SK-N-SH (cell line): ENCODE data around the gene EFCAB14. TPM values are rescaled to one million over a fixed set of nuclear protein-coding genes. Genes with fewer than 3 reads are reported as not detected.

Experiments used
- CTCF ChIA-PET: fragments of 300-600, 350-600 bp; formaldehyde crosslinking; extraction: SDS; loops from one replicate; lab custom pipeline; 2021; lab: Yijun Ruan, JAX
- POLR2A ChIA-PET: fragments of 350-600 bp; sonication (Branson Sonifier 250); formaldehyde crosslinking; extraction: SDS; loops from one replicate; lab custom pipeline; 2020; ENCODE audit warnings: antibody characterized with exemption, inconsistent platforms; lab: Yijun Ruan, JAX
- DNase-seq: peaks from one replicate; pipeline ENCODE4 v3.0.0; 2012
- H2AFZ ChIP-seq: fragments of 200-600 bp; sonication (generic); 2 replicates; pipeline ENCODE4 v1.8.1; 2016; ENCODE audit warnings: antibody characterized with exemption, mild to moderate bottlenecking, low read depth
- H3F3A ChIP-seq: fragments of 200-600 bp; sonication (generic); replicated peaks from 2 replicates; pipeline ENCODE3; 2016; ENCODE audit warnings: antibody characterized with exemption, mild to moderate bottlenecking; ENCODE audit not compliant: insufficient read depth
- H3K27ac ChIP-seq, 2 experiments: fragments of 200-500 bp in 1 of 2; fragments of 200-600 bp in 1 of 2; sonication (Bioruptor generic) in 1 of 2; sonication (generic), shearing (Covaris generic) in 1 of 2; 2 replicates each; pipeline versions ENCODE4 v1.5.1 to v1.6.1; 2014 to 2016; ENCODE audit warnings: low read depth in 2 of 2, inconsistent platforms in 1 of 2, low read length in 1 of 2, mild to moderate bottlenecking in 1 of 2, mixed read lengths in 1 of 2
- H3K27me3 ChIP-seq: fragments of 200-600 bp; sonication (generic), shearing (Covaris generic); 2 replicates; pipeline ENCODE4 v1.6.1; 2016; ENCODE audit warnings: mixed run types; ENCODE audit not compliant: insufficient read depth
- H3K36me3 ChIP-seq, 2 experiments: fragments of 200-500 bp in 1 of 2; fragments of 200-600 bp in 1 of 2; sonication (Bioruptor generic) in 1 of 2; sonication (generic) in 1 of 2; replicated peaks in 1 of 2; 2 replicates each; pipeline versions ENCODE3 to v1.5.1; 2014 to 2016; ENCODE audit warnings: low read length in 1 of 2, mild to moderate bottlenecking in 1 of 2; ENCODE audit not compliant: insufficient read depth in 2 of 2, control insufficient read depth in 1 of 2
- H3K4me1 ChIP-seq, 2 experiments: fragments of 200-500 bp in 1 of 2; fragments of 200-600 bp in 1 of 2; sonication (Bioruptor generic) in 1 of 2; sonication (generic), shearing (Covaris generic) in 1 of 2; 2 replicates each; pipeline versions ENCODE4 v1.5.1 to v1.6.1; 2014 to 2016; ENCODE audit warnings: low read depth in 1 of 2, low read length in 1 of 2, mixed run types in 1 of 2; ENCODE audit not compliant: insufficient read depth in 2 of 2, control insufficient read depth in 1 of 2
- H3K4me2 ChIP-seq: fragments of 200-600 bp; sonication (generic), shearing (Covaris generic); 2 replicates; pipeline ENCODE4 v1.6.1; 2017; ENCODE audit warnings: mixed run types
- H3K4me3 ChIP-seq, 2 experiments: fragments of 200-500 bp in 1 of 2; fragments of 200-600 bp in 1 of 2; sonication (Bioruptor generic) in 1 of 2; sonication (generic), shearing (Covaris generic) in 1 of 2; 2 replicates each; pipeline versions ENCODE4 v1.5.1 to v1.8.1; 2014 to 2016; ENCODE audit warnings: low read depth in 2 of 2, inconsistent platforms in 1 of 2, low read length in 1 of 2, mild to moderate bottlenecking in 1 of 2, mixed read lengths in 1 of 2, moderate library complexity in 1 of 2
- H3K79me2 ChIP-seq: fragments of 200-600 bp; sonication (generic); 2 replicates; pipeline ENCODE4 v1.8.1; 2017; ENCODE audit warnings: mild to moderate bottlenecking; ENCODE audit not compliant: insufficient read depth
- H3K9ac ChIP-seq: fragments of 200-600 bp; sonication (generic); 2 replicates; pipeline ENCODE4 v1.6.1; 2017; ENCODE audit warnings: mixed run types
- H3K9me2 ChIP-seq: fragments of 200-600 bp; sonication (generic); 2 replicates; pipeline ENCODE4 v1.6.1; 2017; ENCODE audit warnings: mixed run types
- H3K9me3 ChIP-seq: fragments of 200-600 bp; sonication (generic); 2 replicates; pipeline ENCODE4 v1.6.1; 2017; ENCODE audit warnings: mixed run types, mild to moderate bottlenecking, moderate library complexity
- H4K20me1 ChIP-seq: fragments of 200-600 bp; sonication (generic); 2 replicates; pipeline ENCODE4 v1.6.1; 2017; ENCODE audit warnings: mild to moderate bottlenecking, mixed run types; ENCODE audit not compliant: insufficient read depth
- ELF1 ChIP-seq: IDR thresholded peaks from 2 replicates; pipeline ENCODE4 v1.4.0; 2012
- EP300 ChIP-seq, 2 experiments: IDR thresholded peaks; 2 replicates each; pipeline versions ENCODE4 v1.4.0 to v1.6.1; 2012; ENCODE audit warnings: borderline replicate concordance in 1 of 2, low read depth in 1 of 2, low read length in 1 of 2
- FOXJ3 ChIP-seq: sonication (generic); formaldehyde crosslinking; IDR thresholded peaks from 2 replicates; pipeline ENCODE4 v1.5.1; 2020; ENCODE audit warnings: mild to moderate bottlenecking, missing genetic modification reagents
- JUND ChIP-seq: IDR thresholded peaks from 2 replicates; pipeline ENCODE4 v1.4.0; 2012
- MEF2A ChIP-seq: IDR thresholded peaks from 2 replicates; pipeline ENCODE4 v1.4.0; 2012; ENCODE audit warnings: low read depth, borderline replicate concordance
- NFIC ChIP-seq: IDR thresholded peaks from 2 replicates; pipeline ENCODE4 v1.4.0; 2012; ENCODE audit warnings: borderline replicate concordance
- NRF1 ChIP-seq: IDR thresholded peaks from 2 replicates; pipeline ENCODE4 v1.6.1; 2012; ENCODE audit warnings: low read depth, mild to moderate bottlenecking, low read length
- POLR2AphosphoS5 ChIP-seq: IDR thresholded peaks from 2 replicates; pipeline ENCODE4 v1.6.1; 2012; ENCODE audit warnings: low read depth, low read length
- RAD21 ChIP-seq: IDR thresholded peaks from 2 replicates; pipeline ENCODE4 v1.6.1; 2012; ENCODE audit warnings: mild to moderate bottlenecking, low read length
- TAF1 ChIP-seq: IDR thresholded peaks from 2 replicates; pipeline ENCODE4 v1.6.1; 2012; ENCODE audit warnings: low read depth, mild to moderate bottlenecking, low read length, moderate library complexity, borderline replicate concordance
- WGBS: methylation state at CpG from one replicate; pipeline ENCODE4 v1.1.6; 2017; ENCODE audit warnings: low lambda C conversion rate; 5-methylcytosine and 5-hydroxymethylcytosine counted together
- polyA plus RNA-seq, 3 experiments: library from polyadenylated mRNA; depleted of rRNA; stranded (reverse); fragments of >200 nt; gene quantifications; 2 replicates each; pipeline ENCODE4 v1.2.3, GENCODE V29; 2012
- TF ChIP-seq, protein P1 (sequence below): IDR thresholded peaks from 2 replicates; pipeline ENCODE4 v1.4.0; 2012; ENCODE audit warnings: low read depth
- TF ChIP-seq, protein P2 (sequence below): fragments of 200-600 bp; sonication (generic); IDR thresholded peaks from 2 replicates; pipeline ENCODE4 v1.6.1; 2017; ENCODE audit warnings: antibody characterized with exemption, mild to moderate bottlenecking, moderate library complexity
- TF ChIP-seq, protein P3 (sequence below): fragments of 150-350 bp; IDR thresholded peaks from 2 replicates; pipeline ENCODE4 v1.6.1; 2017; ENCODE audit warnings: antibody characterized with exemption, low read length, low read depth, borderline replicate concordance
- TF ChIP-seq, protein P4 (sequence below): IDR thresholded peaks from 2 replicates; pipeline ENCODE4 v1.6.1; 2012; ENCODE audit warnings: mild to moderate bottlenecking, low read depth, low read length, moderate library complexity
- TF ChIP-seq, protein P5 (sequence below): fragments of 150-350 bp; IDR thresholded peaks from 2 replicates; pipeline ENCODE4 v1.6.1; 2016; ENCODE audit warnings: mild to moderate bottlenecking, low read depth, low read length

Gene EFCAB14
- polyA plus RNA-seq, 1 of the 3 experiments (the other 2 are of a cell fraction), result 13.6 TPM

DNA sequence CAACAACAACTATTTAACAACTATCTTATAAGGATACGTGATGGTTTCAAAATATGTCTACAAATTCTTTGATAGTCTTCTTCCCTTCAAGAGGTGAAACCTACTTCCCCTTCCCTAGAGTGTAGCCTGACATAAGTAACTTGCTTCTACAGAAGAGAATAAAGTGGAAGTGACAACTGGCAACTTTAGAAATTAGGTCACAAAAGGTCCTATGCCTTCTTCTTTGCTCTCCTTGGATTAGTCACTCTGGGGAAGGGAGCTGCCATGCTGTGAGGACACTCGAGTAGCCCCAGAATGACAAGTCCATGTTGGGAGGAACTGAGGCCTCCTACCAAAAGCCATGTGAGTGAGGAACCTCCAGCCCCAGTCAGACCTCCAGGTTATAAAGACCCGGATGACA lies 19.2 kb downstream of the EFCAB14 start:
- CTCF ChIA-PET, result interaction anchor here (1.2 kb wide), 1 partner anchor 11 kb away, joined by 3 read pairs; no protein-coding TSS in a partner anchor
- no peak overlapping the region for H3K9ac ChIP-seq
- WGBS, result 62% methylated on average over 3 of the region's 3 CpGs

More for the DNA sequence above, 19.2 kb downstream of the EFCAB14 start:
- Histone ChIP-seq H2AFZ (no peak overlapping the region), H3K4me1 (peaks cover 0 to 7% of the 10 kb centered on the region in 2 experiments; a peak in 1 of 4 replicates), H3K27ac (no peak overlapping the region), H3K4me2 (no peak overlapping the region), H3K9me3 (no peaks in the 10 kb centered on the region), H3K79me2 (peaks cover 25% of the 10 kb centered on the region; the same call in 1 of the 2 replicates), H4K20me1 (no peaks in the 10 kb centered on the region), H3K36me3 (peaks cover 30 to 59% of the 10 kb centered on the region in 2 experiments), H3F3A (no peaks in the 10 kb centered on the region), H3K4me3 (no peak overlapping the region), H3K27me3 (no peaks in the 10 kb centered on the region), H3K9me2 (no peaks in the 10 kb centered on the region)
- DNase-seq, result no peak
- POLR2A ChIA-PET, result no interaction called here
- no peak for TF ChIP-seq ELF1
- TF ChIP-seq, protein P1, sequence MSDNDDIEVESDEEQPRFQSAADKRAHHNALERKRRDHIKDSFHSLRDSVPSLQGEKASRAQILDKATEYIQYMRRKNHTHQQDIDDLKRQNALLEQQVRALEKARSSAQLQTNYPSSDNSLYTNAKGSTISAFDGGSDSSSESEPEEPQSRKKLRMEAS, result no peak
- no peak for TF ChIP-seq MEF2A
- TF ChIP-seq EP300 (IDR thresholded peaks at IDR 0.05; ENCODE audit: borderline replicate concordance in 1 of 2, low read depth in 1 of 2, low read length in 1 of 2), result no peak
- no peak for TF ChIP-seq FOXJ3 (CRISPR knock-in tag)
- TF ChIP-seq, protein P2, sequence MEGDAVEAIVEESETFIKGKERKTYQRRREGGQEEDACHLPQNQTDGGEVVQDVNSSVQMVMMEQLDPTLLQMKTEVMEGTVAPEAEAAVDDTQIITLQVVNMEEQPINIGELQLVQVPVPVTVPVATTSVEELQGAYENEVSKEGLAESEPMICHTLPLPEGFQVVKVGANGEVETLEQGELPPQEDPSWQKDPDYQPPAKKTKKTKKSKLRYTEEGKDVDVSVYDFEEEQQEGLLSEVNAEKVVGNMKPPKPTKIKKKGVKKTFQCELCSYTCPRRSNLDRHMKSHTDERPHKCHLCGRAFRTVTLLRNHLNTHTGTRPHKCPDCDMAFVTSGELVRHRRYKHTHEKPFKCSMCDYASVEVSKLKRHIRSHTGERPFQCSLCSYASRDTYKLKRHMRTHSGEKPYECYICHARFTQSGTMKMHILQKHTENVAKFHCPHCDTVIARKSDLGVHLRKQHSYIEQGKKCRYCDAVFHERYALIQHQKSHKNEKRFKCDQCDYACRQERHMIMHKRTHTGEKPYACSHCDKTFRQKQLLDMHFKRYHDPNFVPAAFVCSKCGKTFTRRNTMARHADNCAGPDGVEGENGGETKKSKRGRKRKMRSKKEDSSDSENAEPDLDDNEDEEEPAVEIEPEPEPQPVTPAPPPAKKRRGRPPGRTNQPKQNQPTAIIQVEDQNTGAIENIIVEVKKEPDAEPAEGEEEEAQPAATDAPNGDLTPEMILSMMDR, result no peak
- no peak for TF ChIP-seq NRF1
- TF ChIP-seq TAF1, result no peak
- no peak for TF ChIP-seq NFIC
- TF ChIP-seq, protein P3, sequence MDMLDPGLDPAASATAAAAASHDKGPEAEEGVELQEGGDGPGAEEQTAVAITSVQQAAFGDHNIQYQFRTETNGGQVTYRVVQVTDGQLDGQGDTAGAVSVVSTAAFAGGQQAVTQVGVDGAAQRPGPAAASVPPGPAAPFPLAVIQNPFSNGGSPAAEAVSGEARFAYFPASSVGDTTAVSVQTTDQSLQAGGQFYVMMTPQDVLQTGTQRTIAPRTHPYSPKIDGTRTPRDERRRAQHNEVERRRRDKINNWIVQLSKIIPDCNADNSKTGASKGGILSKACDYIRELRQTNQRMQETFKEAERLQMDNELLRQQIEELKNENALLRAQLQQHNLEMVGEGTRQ, result no peak
- TF ChIP-seq POLR2AphosphoS5, result no peak
- TF ChIP-seq, protein P4, sequence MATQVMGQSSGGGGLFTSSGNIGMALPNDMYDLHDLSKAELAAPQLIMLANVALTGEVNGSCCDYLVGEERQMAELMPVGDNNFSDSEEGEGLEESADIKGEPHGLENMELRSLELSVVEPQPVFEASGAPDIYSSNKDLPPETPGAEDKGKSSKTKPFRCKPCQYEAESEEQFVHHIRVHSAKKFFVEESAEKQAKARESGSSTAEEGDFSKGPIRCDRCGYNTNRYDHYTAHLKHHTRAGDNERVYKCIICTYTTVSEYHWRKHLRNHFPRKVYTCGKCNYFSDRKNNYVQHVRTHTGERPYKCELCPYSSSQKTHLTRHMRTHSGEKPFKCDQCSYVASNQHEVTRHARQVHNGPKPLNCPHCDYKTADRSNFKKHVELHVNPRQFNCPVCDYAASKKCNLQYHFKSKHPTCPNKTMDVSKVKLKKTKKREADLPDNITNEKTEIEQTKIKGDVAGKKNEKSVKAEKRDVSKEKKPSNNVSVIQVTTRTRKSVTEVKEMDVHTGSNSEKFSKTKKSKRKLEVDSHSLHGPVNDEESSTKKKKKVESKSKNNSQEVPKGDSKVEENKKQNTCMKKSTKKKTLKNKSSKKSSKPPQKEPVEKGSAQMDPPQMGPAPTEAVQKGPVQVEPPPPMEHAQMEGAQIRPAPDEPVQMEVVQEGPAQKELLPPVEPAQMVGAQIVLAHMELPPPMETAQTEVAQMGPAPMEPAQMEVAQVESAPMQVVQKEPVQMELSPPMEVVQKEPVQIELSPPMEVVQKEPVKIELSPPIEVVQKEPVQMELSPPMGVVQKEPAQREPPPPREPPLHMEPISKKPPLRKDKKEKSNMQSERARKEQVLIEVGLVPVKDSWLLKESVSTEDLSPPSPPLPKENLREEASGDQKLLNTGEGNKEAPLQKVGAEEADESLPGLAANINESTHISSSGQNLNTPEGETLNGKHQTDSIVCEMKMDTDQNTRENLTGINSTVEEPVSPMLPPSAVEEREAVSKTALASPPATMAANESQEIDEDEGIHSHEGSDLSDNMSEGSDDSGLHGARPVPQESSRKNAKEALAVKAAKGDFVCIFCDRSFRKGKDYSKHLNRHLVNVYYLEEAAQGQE, result no peak
- no peak for TF ChIP-seq RAD21
- TF ChIP-seq, protein P5, sequence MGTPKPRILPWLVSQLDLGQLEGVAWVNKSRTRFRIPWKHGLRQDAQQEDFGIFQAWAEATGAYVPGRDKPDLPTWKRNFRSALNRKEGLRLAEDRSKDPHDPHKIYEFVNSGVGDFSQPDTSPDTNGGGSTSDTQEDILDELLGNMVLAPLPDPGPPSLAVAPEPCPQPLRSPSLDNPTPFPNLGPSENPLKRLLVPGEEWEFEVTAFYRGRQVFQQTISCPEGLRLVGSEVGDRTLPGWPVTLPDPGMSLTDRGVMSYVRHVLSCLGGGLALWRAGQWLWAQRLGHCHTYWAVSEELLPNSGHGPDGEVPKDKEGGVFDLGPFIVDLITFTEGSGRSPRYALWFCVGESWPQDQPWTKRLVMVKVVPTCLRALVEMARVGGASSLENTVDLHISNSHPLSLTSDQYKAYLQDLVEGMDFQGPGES, result no peak
- TF ChIP-seq JUND, result no peak
